Loucy (cell line): ENCODE results near the gene BCL2L15.

Source experiments
- CTCF ChIP-seq: fragments of 200-600 bp; sonication (generic); conservative IDR thresholded peaks from 2 replicates; pipeline ENCODE4 v1.5.1; 2014; ENCODE audit warnings: mild to moderate bottlenecking, antibody characterized with exemption, low read length
- EZH2phosphoT487 ChIP-seq: fragments of 200-600 bp; IDR thresholded peaks from 2 replicates; pipeline ENCODE4 v1.6.1; 2018; ENCODE audit warnings: antibody characterized with exemption, mild to moderate bottlenecking, moderate library complexity, borderline replicate concordance

- TF ChIP-seq CTCF, result no peak
- no peak for TF ChIP-seq EZH2phosphoT487
These were observed 31.6 kb downstream of the BCL2L15 start for GRCh38 chr1:113855630-113856400.
